Hepatocyte (in vitro differentiated cells): Measurements from ENCODE around the gene DNAI2. TPM values are rescaled to one million over a fixed set of nuclear protein-coding genes. Genes with fewer than 3 reads are reported as not detected.

Experiments
- DNase-seq: peaks from one replicate; pipeline ENCODE4 v3.0.0-alpha.2; 2016; ENCODE audit warnings: low spot score
- H2AFZ ChIP-seq: fragments of 200-600 bp; sonication (generic); 2 replicates; pipeline ENCODE4 v1.6.0; 2016; ENCODE audit warnings: antibody characterized with exemption, mild to moderate bottlenecking
- H3K27ac ChIP-seq: fragments of 200-600 bp; sonication (generic); 2 replicates; pipeline ENCODE4 v1.5.1; 2016; ENCODE audit warnings: mild to moderate bottlenecking
- H3K27me3 ChIP-seq: fragments of 200-600 bp; sonication (generic); 2 replicates; pipeline ENCODE4 v1.6.1; 2016
- H3K36me3 ChIP-seq: fragments of 200-600 bp; sonication (generic); replicated peaks from 2 replicates; pipeline ENCODE4 v1.5.1; 2016; ENCODE audit warnings: low read depth; ENCODE audit not compliant: insufficient read depth
- H3K4me1 ChIP-seq: fragments of 200-600 bp; sonication (generic); 2 replicates; pipeline ENCODE4 v1.5.1; 2016; ENCODE audit warnings: mild to moderate bottlenecking, moderate library complexity; ENCODE audit not compliant: insufficient read depth
- H3K4me2 ChIP-seq: fragments of 200-600 bp; sonication (generic); 2 replicates; pipeline ENCODE4 v1.6.0; 2016
- H3K4me3 ChIP-seq: fragments of 200-600 bp; sonication (generic); 2 replicates; pipeline ENCODE4 v1.5.1; 2016; ENCODE audit warnings: mild to moderate bottlenecking
- H3K79me2 ChIP-seq: fragments of 200-600 bp; sonication (generic); 2 replicates; pipeline ENCODE4 v1.6.0; 2017; ENCODE audit warnings: mild to moderate bottlenecking
- H3K9me2 ChIP-seq: fragments of 200-600 bp; sonication (generic); replicated peaks from 2 replicates; pipeline ENCODE4 v1.6.0; 2017; ENCODE audit warnings: mild to moderate bottlenecking; ENCODE audit not compliant: insufficient read depth
- H3K9me3 ChIP-seq: fragments of 200-600 bp; sonication (generic); 2 replicates; pipeline ENCODE4 v1.5.1; 2016; ENCODE audit warnings: low read depth, mild to moderate bottlenecking
- H4K20me1 ChIP-seq: fragments of 200-600 bp; sonication (generic); 2 replicates; pipeline ENCODE4 v1.6.0; 2016; ENCODE audit warnings: mild to moderate bottlenecking; ENCODE audit not compliant: insufficient read depth, poor library complexity, severe bottlenecking
- CTCF ChIP-seq: fragments of 200-600 bp; sonication (generic); IDR thresholded peaks from 2 replicates; pipeline ENCODE4 v1.5.1; 2016; ENCODE audit warnings: antibody characterized with exemption, mild to moderate bottlenecking; ENCODE audit not compliant: poor library complexity
- EZH2 ChIP-seq: fragments of 200-600 bp; sonication (generic); IDR thresholded peaks from 2 replicates; pipeline ENCODE4 v1.6.1; 2016; ENCODE audit warnings: antibody characterized with exemption, mild to moderate bottlenecking, borderline replicate concordance
- EZH2phosphoT487 ChIP-seq: fragments of 200-600 bp; sonication (generic); IDR thresholded peaks from one replicate; pipeline ENCODE4 v1.6.1; 2018; ENCODE audit warnings: antibody characterized with exemption, mild to moderate bottlenecking, low read depth, moderate library complexity; ENCODE audit not compliant: unreplicated experiment, severe bottlenecking
- WGBS: methylation state at CpG from one replicate; pipeline ENCODE4 v1.1.6; 2016; ENCODE audit warnings: low lambda C conversion rate; ENCODE audit errors: missing lambda C conversion rate; 5-methylcytosine and 5-hydroxymethylcytosine counted together
- polyA plus RNA-seq: library from polyadenylated mRNA; unstranded; fragments of >200 nt; fragmentation: Nextera tagmentation; extraction: Ambion mirVana; gene quantifications from 2 replicates; pipeline ENCODE4 v1.2.1, GENCODE V29; 2016
- total RNA-seq: library from RNA; depleted of rRNA; stranded (reverse); fragments of >200 nt; gene quantifications from 2 replicates; pipeline ENCODE4 v1.2.3, GENCODE V29; 2014

The DNAI2 gene
- total and polyA plus RNA-seq, 2 experiments from 2014 or later: not detected

DNA sequence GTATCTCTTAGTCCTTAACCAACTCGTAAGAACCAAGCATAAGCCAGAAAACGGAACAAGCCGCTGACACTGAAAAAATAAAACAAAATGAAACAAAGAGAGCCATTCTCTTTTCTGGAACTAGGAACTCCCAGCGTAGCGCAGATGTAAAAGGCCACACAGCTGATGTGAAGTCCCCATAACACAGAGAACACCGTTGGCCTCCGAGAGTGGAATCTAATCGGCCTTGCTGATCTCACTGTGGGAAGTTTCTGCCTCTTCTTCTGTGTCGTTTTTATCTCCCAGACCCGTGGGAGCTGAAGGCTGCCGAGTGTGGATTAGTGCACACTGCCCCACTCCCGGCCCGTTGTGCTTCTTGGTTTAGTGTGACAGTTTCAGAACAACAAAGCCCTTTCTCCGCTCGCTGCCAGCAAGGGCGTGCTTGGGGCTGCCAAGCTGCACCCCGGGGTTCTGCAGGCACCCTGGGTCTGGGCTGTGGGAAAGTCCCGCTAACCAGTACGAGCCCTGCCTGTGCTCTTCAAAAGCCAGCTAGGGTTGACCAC is 38.9 kb upstream of the DNAI2 start:
- H3K4me1 ChIP-seq: no peaks in the 10 kb centered on the region

DNA sequence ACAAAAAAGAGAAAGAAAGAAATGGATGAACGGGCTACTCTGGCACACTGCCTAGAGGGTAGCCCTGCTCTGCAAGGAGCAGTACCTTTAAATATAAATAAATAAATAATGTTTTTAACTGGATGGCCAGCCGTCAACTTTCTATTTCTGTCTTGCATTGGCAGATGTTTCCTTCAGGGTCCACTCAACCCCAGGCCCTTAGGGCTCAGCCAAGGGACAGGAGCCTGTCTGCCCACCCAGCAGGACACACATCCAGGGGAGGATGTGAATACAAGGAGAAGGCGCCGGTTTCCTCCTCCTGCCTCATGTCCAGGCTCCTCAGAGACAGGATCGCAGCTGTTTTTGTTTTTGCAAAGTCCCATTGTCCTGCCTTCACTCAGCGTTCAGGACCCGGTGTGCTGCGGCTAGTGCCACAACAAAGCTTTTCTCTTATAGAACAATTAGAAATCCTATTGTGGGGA is 38.1 kb upstream of the DNAI2 start:
- Histone ChIP-seq H3K79me2 (no peaks in the 10 kb centered on the region), H3K9me3 (no peaks in the 10 kb centered on the region), H3K36me3 (no peaks in the 10 kb centered on the region), H3K27ac (no peak overlapping the region), H3K4me2 (no peak overlapping the region), H3K4me3 (no peak overlapping the region), H3K27me3 (no peaks in the 10 kb centered on the region), H4K20me1 (no peaks in the 10 kb centered on the region), H2AFZ (no peak overlapping the region), H3K9me2 (no peaks in the 10 kb centered on the region), H3K4me1 (no peaks in the 10 kb centered on the region)
- DNase-seq: no peak
- no peak for TF ChIP-seq EZH2phosphoT487
- 72% methylated on average over 8 of the region's 8 CpGs for WGBS

More for the DNA sequence above, 38.9 kb upstream of the DNAI2 start:
- Histone ChIP-seq H2AFZ (no peak overlapping the region), H3K4me2 (no peak overlapping the region), H3K9me2 (no peaks in the 10 kb centered on the region), H3K79me2 (no peaks in the 10 kb centered on the region), H3K9me3 (no peaks in the 10 kb centered on the region), H3K4me3 (no peak overlapping the region), H3K27ac (no peak overlapping the region), H3K27me3 (no peaks in the 10 kb centered on the region), H3K36me3 (no peaks in the 10 kb centered on the region), H4K20me1 (no peaks in the 10 kb centered on the region)
- no peak for DNase-seq
- 78% methylated on average over 19 of the region's 19 CpGs for WGBS
- TF ChIP-seq CTCF (no peak), EZH2phosphoT487 (no peak), EZH2 (no peak)

DNA sequence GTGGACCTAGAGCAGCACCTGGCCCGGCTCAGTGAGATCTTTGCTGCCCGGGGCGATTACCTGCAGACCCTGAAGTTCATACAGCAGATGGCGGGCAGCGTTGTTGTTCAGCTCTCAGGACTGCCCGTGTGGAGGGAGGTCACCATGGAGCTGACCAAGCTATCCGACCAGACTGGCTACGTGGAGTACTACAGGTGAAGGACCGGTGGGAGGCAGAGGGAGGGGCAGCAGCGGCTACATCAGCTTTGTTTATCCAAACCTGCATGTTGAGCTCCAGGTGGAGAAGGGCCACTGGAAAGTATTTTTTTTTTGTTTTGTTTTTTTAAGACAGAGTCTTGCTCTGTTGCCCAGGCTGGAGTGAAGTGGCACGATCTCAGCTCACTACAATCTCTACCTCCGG is 36.7 kb upstream of the DNAI2 start:
- WGBS: 79% methylated on average over 12 of the region's 12 CpGs
- no peaks in the 10 kb centered on the region for H3K36me3 ChIP-seq

GRCh38 chr17:74239172-74239571 is 34.9 kb upstream of the DNAI2 start:
- Histone ChIP-seq H3K36me3 (no peaks in the 10 kb centered on the region), H3K79me2 (no peaks in the 10 kb centered on the region), H3K4me2 (no peak overlapping the region), H3K9me3 (no peaks in the 10 kb centered on the region), H4K20me1 (no peaks in the 10 kb centered on the region), H3K9me2 (no peaks in the 10 kb centered on the region), H3K4me1 (no peaks in the 10 kb centered on the region), H3K27me3 (no peaks in the 10 kb centered on the region), H3K27ac (no peak overlapping the region), H2AFZ (no peak overlapping the region), H3K4me3 (no peak overlapping the region)
- TF ChIP-seq EZH2 (no peak), EZH2phosphoT487 (no peak), CTCF (no peak)
- WGBS: 82% methylated on average over 10 of the region's 10 CpGs
- DNase-seq: no peak

More for the DNA sequence above, 36.7 kb upstream of the DNAI2 start:
- H3K27me3 ChIP-seq: no peaks in the 10 kb centered on the region
- no peak overlapping the region for H3K4me3 ChIP-seq
- no peaks in the 10 kb centered on the region for H3K9me3 ChIP-seq
- H3K79me2 ChIP-seq: no peaks in the 10 kb centered on the region
- no peaks in the 10 kb centered on the region for H4K20me1 ChIP-seq
- no peak overlapping the region for H2AFZ ChIP-seq
- DNase-seq: no peak
- H3K4me1 ChIP-seq: no peaks in the 10 kb centered on the region
- TF ChIP-seq EZH2phosphoT487 (no peak), CTCF (no peak), EZH2 (no peak)
- H3K4me2 ChIP-seq: no peak overlapping the region
- no peak overlapping the region for H3K27ac ChIP-seq
- H3K9me2 ChIP-seq: no peaks in the 10 kb centered on the region
